COR-L47 (cell line): Measurements from ENCODE around the gene LENG9.
A peak's percentile ranks its signal among the peaks of the same experiment; 100 is the strongest.

Experiments
- DNase-seq: peaks from one replicate; lab custom pipeline; 2025; lab: John Stamatoyannopoulos, UW

Gene LENG9

DNA sequence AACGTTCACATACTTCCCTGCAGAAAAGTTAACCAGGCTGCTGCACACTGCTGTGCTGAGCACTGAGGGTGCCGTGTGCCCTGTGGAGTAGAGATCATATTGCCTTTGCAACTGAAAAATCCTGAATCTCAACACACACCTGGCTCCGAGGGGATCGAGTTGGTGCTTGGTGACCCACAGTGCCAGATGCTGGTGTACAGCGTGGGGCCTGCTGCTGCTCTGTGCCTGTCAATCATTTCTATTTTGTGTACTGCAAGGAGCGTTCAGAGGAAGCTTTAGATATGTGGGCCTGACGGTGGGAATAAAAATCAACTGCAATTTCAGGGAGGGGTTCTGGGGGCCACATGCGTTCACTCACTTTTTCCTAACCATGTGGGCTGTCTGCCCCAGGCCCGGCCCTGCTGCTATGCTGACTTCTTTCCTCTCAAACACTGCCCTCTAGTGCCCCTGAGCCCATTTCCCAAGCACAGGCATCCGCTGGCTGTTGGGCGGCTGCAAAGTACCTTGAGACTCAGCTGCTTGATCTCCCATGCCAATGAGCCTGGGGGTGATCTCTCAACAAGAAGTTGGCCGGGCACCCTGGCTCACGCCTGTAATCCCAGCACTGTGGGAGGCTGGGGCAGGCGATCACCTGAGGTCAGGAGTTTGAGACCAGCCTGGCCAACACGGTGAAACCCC lies 24.3 kb downstream of the LENG9 start:
- DNase-seq = no peak

GRCh38 chr19:54436628-54437252 lies 26.8 kb downstream of the LENG9 start:
- no peak for DNase-seq

GRCh38 chr19:54436031-54436523 lies 27.5 kb downstream of the LENG9 start:
- no peak for DNase-seq

DNA sequence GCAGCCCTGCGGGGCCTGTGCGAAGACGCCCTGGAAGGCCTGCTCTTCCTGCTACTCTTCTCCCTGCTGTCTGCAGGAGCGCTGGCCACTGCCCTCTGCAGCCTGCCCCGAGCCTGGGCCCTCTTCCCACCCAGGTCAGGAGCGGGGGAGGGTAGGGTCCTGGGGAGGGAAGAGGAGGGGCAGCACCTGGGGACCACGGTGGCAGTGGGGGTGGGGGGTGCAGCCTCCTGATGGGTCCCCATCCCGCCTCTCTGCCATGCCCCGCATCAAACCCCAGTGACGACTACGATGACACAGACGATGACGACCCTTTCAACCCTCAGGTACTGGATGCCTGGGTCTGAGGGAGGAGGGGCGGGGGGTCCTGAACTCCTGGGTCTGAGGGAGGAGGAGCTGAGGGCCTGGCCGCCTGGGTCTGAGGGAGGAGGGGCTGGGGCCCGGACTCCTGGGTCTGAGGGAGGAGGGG lies 28.0 kb downstream of the LENG9 start:
- no peak for DNase-seq

DNA sequence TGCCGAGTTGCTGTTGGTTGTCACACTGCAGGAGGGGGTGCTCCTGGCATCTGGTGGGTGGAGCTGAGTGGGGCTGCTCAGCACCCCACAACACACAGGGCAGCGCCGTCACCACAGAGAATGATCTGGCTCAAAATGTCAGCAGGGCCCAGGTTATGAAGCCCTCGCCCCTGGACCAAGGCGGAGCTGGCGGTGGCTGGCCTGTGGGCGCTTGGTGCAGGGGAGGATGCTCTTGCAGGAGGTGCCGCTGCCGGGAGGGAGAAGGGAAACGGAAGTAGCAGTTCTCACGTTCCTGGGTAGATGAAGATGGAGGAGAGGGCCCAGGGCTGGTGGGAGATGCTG lies 28.7 kb downstream of the LENG9 start:
- no peak for DNase-seq

GRCh38 chr19:54434112-54434872 lies 29.3 kb downstream of the LENG9 start:
- DNase-seq = peak; percentile 18

- DNase-seq = no peak
Measured at GRCh38 chr19:54433697-54434096, 29.9 kb downstream of the LENG9 start.

- no peak for DNase-seq
Measured at GRCh38 chr19:54432144-54432738, 31.3 kb downstream of the LENG9 start.

GRCh38 chr19:54431255-54431838 lies 32.2 kb downstream of the LENG9 start:
- DNase-seq = peak; percentile 85

GRCh38 chr19:54430306-54431254 lies 33.0 kb downstream of the LENG9 start:
- peak; percentile 37 for DNase-seq

- DNase-seq = no peak
Measured at GRCh38 chr19:54429545-54430227, 33.9 kb downstream of the LENG9 start.

DNA sequence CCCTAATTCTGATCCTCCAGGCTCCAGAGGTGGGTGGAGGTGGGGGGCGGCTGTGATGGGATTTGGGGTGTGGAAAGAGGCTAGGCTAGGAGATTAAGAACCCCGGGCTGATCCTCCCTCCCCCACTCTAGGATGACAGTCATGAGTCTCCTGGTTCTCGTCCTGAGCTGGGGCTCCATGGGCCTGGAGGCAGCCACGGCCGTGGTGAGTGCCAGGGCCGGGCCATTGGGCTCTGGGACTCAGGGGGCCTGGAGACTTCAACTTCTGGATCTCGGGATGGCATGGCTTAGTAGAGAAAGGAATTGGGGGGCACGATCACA lies 34.4 kb downstream of the LENG9 start:
- no peak for DNase-seq

DNA sequence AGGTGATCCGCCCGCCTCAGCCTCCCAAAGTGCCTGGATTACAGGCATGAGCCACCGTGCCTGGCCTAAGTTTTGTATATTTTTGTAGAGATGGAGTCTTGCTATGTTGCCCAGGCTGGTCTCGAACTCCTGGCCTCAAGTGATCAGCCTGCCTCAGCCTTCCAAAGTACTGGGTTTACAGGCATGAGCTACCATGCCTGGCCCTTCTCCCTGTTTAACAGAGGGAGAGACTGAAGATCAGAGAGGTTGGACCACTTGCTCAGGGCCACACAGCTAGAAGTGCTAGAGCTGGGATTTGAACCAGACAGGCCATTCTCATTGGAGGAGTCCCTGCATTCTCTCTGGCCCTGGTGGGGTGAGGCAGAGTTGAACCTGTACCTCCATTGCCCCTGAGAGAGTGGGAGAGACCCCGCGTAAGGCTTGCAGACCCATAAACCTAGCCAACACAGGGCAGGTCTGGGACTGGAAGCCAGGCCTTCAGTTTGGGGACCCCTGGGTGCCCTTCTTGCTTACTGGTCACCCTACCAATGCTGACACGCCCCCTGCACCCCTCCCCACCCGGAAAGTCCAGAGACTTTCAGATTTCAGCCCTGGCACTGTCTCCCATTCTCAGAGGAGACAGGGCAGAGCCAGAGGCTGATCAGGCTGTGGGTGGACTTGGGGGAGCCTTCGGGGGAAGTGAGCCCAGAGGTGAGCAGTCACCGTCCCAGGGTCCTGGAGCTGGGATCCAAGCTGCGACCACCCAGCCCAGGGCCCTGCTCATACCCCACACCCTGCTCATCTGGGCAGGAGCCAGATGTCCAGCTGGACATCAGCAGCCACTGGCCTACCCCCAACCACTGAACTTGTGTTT lies 35.0 kb downstream of the LENG9 start:
- DNase-seq = no peak

- DNase-seq = no peak
Measured at GRCh38 chr19:54427586-54427985, 36.0 kb downstream of the LENG9 start.

- DNase-seq = no peak
Measured at GRCh38 chr19:54426291-54426931, 37.2 kb downstream of the LENG9 start.

DNA sequence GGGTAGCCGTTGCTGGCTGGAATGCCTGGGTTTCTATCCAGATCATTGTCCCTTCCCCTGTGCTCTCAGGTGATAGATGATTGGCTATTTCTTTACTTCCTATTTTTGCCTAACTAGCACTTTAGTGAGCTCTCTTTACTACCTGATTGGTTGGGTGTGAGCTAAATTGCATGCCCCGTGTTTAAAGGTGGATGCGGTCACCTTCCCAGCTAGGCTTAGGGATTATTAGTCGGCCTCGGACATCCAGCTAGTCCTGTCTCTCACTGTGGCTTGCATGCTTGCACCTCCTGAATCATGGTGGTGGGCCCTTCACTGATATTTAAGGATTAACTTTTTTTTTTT lies 38.2 kb downstream of the LENG9 start:
- DNase-seq = no peak

DNA sequence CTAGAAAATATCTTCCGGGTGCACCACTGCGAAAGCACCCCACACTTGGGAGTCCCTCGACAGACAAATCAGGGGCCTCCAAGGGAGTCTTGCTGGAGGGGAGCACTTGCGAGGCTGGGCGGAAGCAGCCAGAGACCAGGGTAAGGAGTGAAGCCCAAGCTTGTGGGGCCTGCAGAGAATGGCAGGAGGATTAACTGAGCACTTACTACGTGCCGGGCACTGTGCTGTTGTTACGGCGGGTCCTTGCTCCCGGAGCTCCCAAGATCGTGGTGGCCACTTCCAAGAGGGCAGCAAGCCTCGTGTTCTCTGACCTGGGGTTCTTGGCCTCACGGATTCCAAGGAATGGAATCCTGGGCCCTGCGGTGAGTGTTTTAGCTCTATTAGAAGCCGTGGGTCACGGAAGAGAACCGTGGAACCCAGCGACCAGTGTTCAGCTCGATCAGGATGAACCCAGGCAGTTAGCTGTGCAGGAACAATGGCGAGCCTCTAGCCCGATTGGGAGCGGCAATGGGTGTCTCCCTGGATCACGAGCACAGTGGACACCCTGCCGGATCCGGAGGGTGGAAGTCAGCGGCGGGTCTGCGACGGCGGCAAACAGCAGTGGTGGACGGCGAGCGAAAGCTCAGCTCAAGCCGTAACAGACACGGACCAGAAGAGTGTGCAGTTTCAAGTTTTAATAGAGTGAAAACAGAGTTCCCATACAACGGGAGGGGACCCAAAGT lies 38.8 kb downstream of the LENG9 start:
- DNase-seq = no peak

GRCh38 chr19:54424201-54424600 lies 39.4 kb downstream of the LENG9 start:
- no peak for DNase-seq

GRCh38 chr19:54422136-54422535 lies 41.4 kb downstream of the LENG9 start:
- no peak for DNase-seq
